GM20000 (cell line): ENCODE results near the gene PARVG.

ENCODE experiments used
- DNase-seq: peaks from one replicate; pipeline ENCODE4 v3.0.0; 2012; ENCODE audit warnings: low spot score
- CTCF ChIP-seq: IDR thresholded peaks from 2 replicates; pipeline ENCODE4 v1.5.1; 2012; ENCODE audit warnings: mild to moderate bottlenecking, control low read depth; ENCODE audit errors: extremely low read depth, missing control alignments

Gene PARVG

GRCh38 chr22:44203203-44203602 is 22.5 kb downstream of the PARVG start:
- DNase-seq: no peak
- TF ChIP-seq CTCF: no peak

- DNase-seq: no peak
- no peak for TF ChIP-seq CTCF
These were observed 24.2 kb downstream of the PARVG start for GRCh38 chr22:44204739-44205515.

GRCh38 chr22:44205516-44206329 is 25.0 kb downstream of the PARVG start:
- no peak for TF ChIP-seq CTCF
- no peak for DNase-seq

- TF ChIP-seq CTCF: no peak
- no peak for DNase-seq
These were observed 25.6 kb downstream of the PARVG start for GRCh38 chr22:44206330-44206645.

GRCh38 chr22:44206696-44207095 is 26.0 kb downstream of the PARVG start:
- TF ChIP-seq CTCF: no peak
- DNase-seq: no peak

- no peak for DNase-seq
- TF ChIP-seq CTCF: no peak
These were observed 26.7 kb downstream of the PARVG start for GRCh38 chr22:44207173-44207980.

- DNase-seq: no peak
- no peak for TF ChIP-seq CTCF
These were observed 27.2 kb downstream of the PARVG start for GRCh38 chr22:44207981-44208317.
